NB4 (cell line): ENCODE data around the gene FBXO24.
A peak's percentile ranks its signal among the peaks of the same experiment; 100 is the strongest.

Experiments
- DNase-seq: peaks from one replicate; pipeline ENCODE4 v3.0.0; 2010; ENCODE audit warnings: low read depth
- H3K4me3 ChIP-seq: one replicate; pipeline ENCODE4 v1.5.1; 2011; ENCODE audit warnings: mild to moderate bottlenecking, low read depth, low read length, moderate library complexity
- CTCF ChIP-seq: IDR thresholded peaks from one replicate; pipeline ENCODE4 v1.5.1; 2012; ENCODE audit warnings: low read depth, low read length
- MAX ChIP-seq: IDR thresholded peaks from 2 replicates; pipeline ENCODE4 v1.6.1; 2011; ENCODE audit warnings: low read depth, low read length
- MYC ChIP-seq: IDR thresholded peaks from 2 replicates; pipeline ENCODE4 v1.6.1; 2011; ENCODE audit warnings: low read depth, low read length
- POLR2A ChIP-seq: IDR thresholded peaks from 2 replicates; pipeline ENCODE4 v1.6.1; 2011; ENCODE audit warnings: mild to moderate bottlenecking; ENCODE audit not compliant: insufficient read length; ENCODE audit errors: extremely low read depth

Gene FBXO24

GRCh38 chr7:100588438-100588837 lies 2.3 kb downstream of the FBXO24 start:
- no peak for TF ChIP-seq POLR2A
- TF ChIP-seq MAX = no peak
- TF ChIP-seq CTCF = peak; percentile 63
- no peak for TF ChIP-seq MYC
- no peak overlapping the region for H3K4me3 ChIP-seq
- DNase-seq = peak; percentile 75

- no peak for TF ChIP-seq CTCF
- no peak for TF ChIP-seq MYC
- no peak for TF ChIP-seq POLR2A
- TF ChIP-seq MAX = no peak
- DNase-seq = no peak
- no peak overlapping the region for H3K4me3 ChIP-seq
These were observed 3.3 kb downstream of the FBXO24 start for GRCh38 chr7:100589341-100589947.

- H3K4me3 ChIP-seq = no peak overlapping the region
- DNase-seq = no peak
- TF ChIP-seq POLR2A (no peak), MAX (no peak), MYC (no peak), CTCF (no peak)
These were observed 4.1 kb downstream of the FBXO24 start for GRCh38 chr7:100590077-100590737.

- TF ChIP-seq MAX (no peak), MYC (no peak), CTCF (no peak), POLR2A (no peak)
- no peak overlapping the region for H3K4me3 ChIP-seq
- no peak for DNase-seq
These were observed 5.5 kb downstream of the FBXO24 start for GRCh38 chr7:100591596-100591995.

GRCh38 chr7:100595188-100595587 lies 9.1 kb downstream of the FBXO24 start:
- DNase-seq = no peak
- no peak overlapping the region for H3K4me3 ChIP-seq
- TF ChIP-seq POLR2A = no peak
- TF ChIP-seq CTCF = no peak

GRCh38 chr7:100598425-100598824 lies 12.3 kb downstream of the FBXO24 start:
- no peak overlapping the region for H3K4me3 ChIP-seq
- TF ChIP-seq MAX (peak; percentile 38; the same call in 1 of the 2 replicates), MYC (no peak)
- DNase-seq = peak; percentile 86
